ENCODE measurements around the gene L3MBTL3. TPM values are rescaled to one million over a fixed set of nuclear protein-coding genes. Genes with fewer than 3 reads are reported as not detected.

L3MBTL3 gene
- total RNA-seq, 4 donors from 2014 or later: 2.1 to 6.1 (median 5.9) TPM

DNA sequence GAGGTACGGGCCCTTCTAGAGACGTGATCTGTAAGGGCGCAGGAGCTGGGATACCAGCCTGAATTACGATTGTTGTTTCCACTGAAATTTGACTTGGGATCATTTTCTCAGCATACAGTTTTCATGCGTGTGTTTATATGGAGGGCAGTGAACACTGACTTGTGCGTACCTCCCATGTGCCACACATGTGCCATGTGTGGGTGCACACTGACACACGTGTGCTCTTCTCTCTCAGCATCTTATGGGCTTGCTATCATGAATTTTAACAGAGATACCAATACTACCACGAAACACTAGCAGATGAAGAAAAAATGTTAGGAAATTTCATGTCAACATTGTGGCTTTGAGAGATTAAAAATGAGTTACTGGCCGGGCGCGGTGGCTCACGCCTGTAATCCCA is 39.1 kb downstream of the L3MBTL3 start:
- no peak for ATAC-seq
- no peak for TF ChIP-seq POLR2A (IDR thresholded peaks at IDR 0.05)
- TF ChIP-seq, protein P1, sequence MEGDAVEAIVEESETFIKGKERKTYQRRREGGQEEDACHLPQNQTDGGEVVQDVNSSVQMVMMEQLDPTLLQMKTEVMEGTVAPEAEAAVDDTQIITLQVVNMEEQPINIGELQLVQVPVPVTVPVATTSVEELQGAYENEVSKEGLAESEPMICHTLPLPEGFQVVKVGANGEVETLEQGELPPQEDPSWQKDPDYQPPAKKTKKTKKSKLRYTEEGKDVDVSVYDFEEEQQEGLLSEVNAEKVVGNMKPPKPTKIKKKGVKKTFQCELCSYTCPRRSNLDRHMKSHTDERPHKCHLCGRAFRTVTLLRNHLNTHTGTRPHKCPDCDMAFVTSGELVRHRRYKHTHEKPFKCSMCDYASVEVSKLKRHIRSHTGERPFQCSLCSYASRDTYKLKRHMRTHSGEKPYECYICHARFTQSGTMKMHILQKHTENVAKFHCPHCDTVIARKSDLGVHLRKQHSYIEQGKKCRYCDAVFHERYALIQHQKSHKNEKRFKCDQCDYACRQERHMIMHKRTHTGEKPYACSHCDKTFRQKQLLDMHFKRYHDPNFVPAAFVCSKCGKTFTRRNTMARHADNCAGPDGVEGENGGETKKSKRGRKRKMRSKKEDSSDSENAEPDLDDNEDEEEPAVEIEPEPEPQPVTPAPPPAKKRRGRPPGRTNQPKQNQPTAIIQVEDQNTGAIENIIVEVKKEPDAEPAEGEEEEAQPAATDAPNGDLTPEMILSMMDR (IDR thresholded peaks at IDR 0.05 in 4 of 5, conservative IDR thresholded peaks at IDR 0.05 in 1 of 5): no peak
- in situ Hi-C loops (cut with MboI; ENCODE audit: low sequenced_read_pairs in 4 of 4) (no loop called here), intact Hi-C loops (cut with DNase I; ENCODE audit: low total_unique reads) (no loop called here)
- Histone ChIP-seq H3K4me3 (no peak overlapping the region), H3K27ac (no peak overlapping the region), H3K9me3 (no peaks in the 10 kb centered on the region), H3K27me3 (no peaks in the 10 kb centered on the region), H3K4me1 (no peaks in the 10 kb centered on the region), H3K36me3 (peaks cover 0 to 20% of the 10 kb centered on the region in 2 donors)
- no peak for DNase-seq

DNA sequence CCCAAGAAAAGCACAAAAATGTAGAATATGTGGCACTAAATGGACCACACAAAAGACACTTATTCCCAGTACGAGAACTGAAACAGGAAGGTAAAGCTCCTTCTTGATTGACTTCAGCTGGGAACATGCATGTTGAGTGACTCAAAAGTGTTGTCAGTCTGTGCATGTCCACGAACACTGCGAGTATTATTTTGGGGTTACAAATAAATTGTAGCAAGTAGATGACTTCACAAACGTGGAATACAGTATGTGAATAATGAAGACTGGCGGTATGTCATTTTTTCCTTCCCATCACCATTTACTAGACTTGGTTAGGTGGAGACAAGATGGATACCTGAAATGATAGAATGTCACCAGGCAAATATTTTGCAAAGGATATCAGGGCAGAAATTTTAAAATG is 45.4 kb downstream of the L3MBTL3 start:
- Histone ChIP-seq H3K27me3 (no peaks in the 10 kb centered on the region), H3K4me1 (no peaks in the 10 kb centered on the region), H3K4me3 (no peak overlapping the region), H3K36me3 (peaks cover 0 to 8% of the 10 kb centered on the region in 2 donors), H3K27ac (no peak overlapping the region), H3K9me3 (no peaks in the 10 kb centered on the region)
- intact Hi-C loops (cut with DNase I; ENCODE audit: low total_unique reads): no loop called here
- no peak for DNase-seq
- ATAC-seq: no peak
- no peak for TF ChIP-seq POLR2A (IDR thresholded peaks at IDR 0.05)
- TF ChIP-seq, protein P1 (IDR thresholded peaks at IDR 0.05 in 4 of 5, conservative IDR thresholded peaks at IDR 0.05 in 1 of 5): no peak
- in situ Hi-C loops (cut with MboI; ENCODE audit: low sequenced_read_pairs in 4 of 4): no loop called here

DNA sequence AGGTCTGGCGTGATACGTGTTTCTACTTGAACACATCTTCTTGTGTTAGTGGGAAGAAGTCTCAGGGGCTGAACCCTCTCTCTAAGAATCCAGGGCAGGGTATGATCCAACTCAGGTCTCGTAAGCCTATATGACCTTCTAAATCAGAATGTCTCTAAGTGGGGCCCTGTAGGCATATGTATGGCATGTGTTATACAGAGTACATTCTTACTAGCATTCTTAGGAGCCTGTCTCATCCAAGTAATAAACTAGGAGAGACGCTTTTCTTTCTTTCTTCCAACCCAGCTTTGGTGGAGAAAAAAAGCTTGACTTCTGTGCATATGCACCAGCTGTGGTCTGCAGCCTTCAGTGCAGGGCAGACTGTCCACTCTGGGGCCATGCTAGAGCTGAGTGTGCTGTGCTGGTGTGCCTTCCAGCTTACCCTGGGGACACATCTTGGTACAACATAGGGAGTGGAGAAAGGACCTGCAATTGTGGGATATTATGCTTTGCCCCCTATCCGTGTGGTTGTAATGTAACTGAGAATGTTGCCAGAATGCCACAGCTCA is 47.3 kb downstream of the L3MBTL3 start:
- intact Hi-C loops (cut with DNase I; ENCODE audit: low total_unique reads): no loop called here
- H3K36me3 ChIP-seq: peaks cover 0 to under 1% of the 10 kb centered on the region in 2 donors
- H3K4me3 ChIP-seq: no peak overlapping the region
- no peaks in the 10 kb centered on the region for H3K27me3 ChIP-seq
- in situ Hi-C loops (cut with MboI; ENCODE audit: low sequenced_read_pairs in 4 of 4): no loop called here
- H3K9me3 ChIP-seq: no peaks in the 10 kb centered on the region
- DNase-seq (no peak), ATAC-seq (no peak)
- TF ChIP-seq POLR2A (IDR thresholded peaks at IDR 0.05): no peak
- TF ChIP-seq, protein P1 (IDR thresholded peaks at IDR 0.05 in 4 of 5, conservative IDR thresholded peaks at IDR 0.05 in 1 of 5): no peak
- H3K4me1 ChIP-seq: no peaks in the 10 kb centered on the region
- no peak overlapping the region for H3K27ac ChIP-seq

DNA sequence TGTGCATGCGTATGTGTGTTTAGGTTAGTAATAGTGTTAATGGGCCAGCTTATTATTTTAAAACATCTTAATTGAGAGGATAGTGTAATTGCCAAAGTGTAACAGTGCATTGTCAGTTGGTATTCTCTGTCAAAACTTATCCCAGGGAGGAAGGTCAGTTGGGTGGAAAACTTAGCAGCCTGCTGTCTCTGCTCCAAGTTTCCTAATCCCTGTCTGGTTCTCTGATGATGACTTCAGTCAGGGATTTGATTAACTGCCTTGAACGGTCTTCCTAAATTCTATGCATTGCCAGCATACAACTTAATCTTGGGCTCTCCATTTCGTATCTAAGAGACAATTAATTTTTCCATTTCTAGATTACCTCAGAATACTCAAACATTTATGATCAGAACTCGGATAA is 51.1 kb downstream of the L3MBTL3 start:
- intact Hi-C loops (cut with DNase I; ENCODE audit: low total_unique reads) (no loop called here), in situ Hi-C loops (cut with MboI; ENCODE audit: low sequenced_read_pairs in 4 of 4) (no loop called here)
- H3K4me3 ChIP-seq: no peak overlapping the region
- no peaks in the 10 kb centered on the region for H3K36me3 ChIP-seq
- H3K9me3 ChIP-seq: no peaks in the 10 kb centered on the region
- no peak for DNase-seq
- no peak overlapping the region for H3K27ac ChIP-seq
- TF ChIP-seq, protein P1 (IDR thresholded peaks at IDR 0.05 in 4 of 5, conservative IDR thresholded peaks at IDR 0.05 in 1 of 5): no peak
- no peak for TF ChIP-seq POLR2A (IDR thresholded peaks at IDR 0.05)
- no peak for ATAC-seq
- no peaks in the 10 kb centered on the region for H3K27me3 ChIP-seq
- H3K4me1 ChIP-seq: no peaks in the 10 kb centered on the region

DNA sequence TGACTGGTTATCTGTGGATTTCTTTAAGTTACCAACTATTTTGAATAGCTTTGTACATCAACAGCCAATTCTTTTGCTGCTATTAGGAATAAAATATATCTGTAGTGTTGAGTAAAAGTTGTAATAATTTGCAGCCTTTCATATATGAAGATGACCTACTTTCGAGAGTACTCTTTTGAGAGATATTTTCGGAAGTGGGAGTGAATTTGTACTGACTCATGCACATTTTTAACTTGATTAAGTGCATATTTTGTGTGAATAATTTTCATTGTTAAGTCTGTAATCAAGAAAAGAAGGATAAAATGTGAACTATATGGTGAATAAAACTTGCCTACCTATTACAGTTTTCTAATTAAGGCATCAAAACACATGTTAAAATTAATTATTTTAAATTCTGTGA is 51.9 kb downstream of the L3MBTL3 start:
- no peak overlapping the region for H3K4me3 ChIP-seq
- H3K27me3 ChIP-seq: no peaks in the 10 kb centered on the region
- DNase-seq: no peak
- H3K9me3 ChIP-seq: no peaks in the 10 kb centered on the region
- H3K36me3 ChIP-seq: no peaks in the 10 kb centered on the region
- intact Hi-C loops (cut with DNase I; ENCODE audit: low total_unique reads) (no loop called here), in situ Hi-C loops (cut with MboI; ENCODE audit: low sequenced_read_pairs in 4 of 4) (no loop called here)
- no peak for TF ChIP-seq POLR2A (IDR thresholded peaks at IDR 0.05)
- TF ChIP-seq, protein P1 (IDR thresholded peaks at IDR 0.05 in 4 of 5, conservative IDR thresholded peaks at IDR 0.05 in 1 of 5): no peak
- no peaks in the 10 kb centered on the region for H3K4me1 ChIP-seq
- no peak for ATAC-seq
- H3K27ac ChIP-seq: no peak overlapping the region
